Measurements from ENCODE around the gene CYP8B1.

CYP8B1 gene

DNA sequence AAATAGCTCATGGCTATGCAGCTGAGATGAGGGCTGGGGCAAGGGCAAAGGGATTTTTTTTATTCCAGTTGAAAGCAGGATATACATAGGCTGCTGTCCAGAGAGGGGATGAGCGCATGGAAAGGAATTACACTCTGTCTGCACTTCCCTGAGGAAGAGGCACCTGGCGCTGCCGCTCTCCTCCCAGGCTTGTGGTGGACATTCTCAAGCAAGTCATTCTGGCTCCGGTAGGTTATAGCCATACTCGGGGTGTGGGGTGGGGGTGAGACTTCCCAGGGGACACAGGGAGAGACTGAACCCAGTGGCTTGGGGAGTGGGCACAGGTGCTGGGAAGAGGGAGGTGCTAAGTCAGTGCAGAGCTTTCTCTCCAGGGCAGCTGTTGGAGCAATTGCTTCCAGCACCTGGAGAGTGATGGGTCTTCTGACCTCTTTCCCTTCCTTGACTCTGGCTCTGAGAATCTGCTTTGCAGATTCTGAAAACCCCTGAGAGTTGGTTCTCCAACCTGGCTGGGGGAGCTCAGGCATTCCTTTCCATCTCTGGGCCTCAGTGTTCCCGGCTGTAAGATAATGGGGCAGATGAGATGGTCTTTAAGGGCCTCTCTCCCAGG, 24.3 kb downstream of the CYP8B1 start:
- no peak for DNase-seq

DNA sequence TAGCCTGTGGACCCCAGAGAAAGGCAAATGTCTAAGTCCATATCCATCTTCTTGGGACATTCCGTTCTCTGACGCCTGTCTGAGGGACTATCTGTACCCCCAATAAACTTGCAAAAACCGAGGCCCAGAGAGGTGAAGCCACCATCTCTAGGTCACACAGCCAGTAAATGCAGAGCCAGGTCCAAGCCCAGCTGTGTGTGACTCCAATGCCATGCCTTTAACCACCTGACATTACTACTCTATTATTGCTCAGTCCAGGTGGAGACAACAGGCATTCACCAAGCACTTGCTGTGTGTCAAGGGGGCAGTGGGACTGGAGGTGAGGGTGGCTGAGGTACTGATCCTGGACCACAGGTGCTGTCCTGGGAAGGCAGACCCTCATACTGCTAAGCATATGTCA, 25.4 kb downstream of the CYP8B1 start:
- no peak for DNase-seq

DNA sequence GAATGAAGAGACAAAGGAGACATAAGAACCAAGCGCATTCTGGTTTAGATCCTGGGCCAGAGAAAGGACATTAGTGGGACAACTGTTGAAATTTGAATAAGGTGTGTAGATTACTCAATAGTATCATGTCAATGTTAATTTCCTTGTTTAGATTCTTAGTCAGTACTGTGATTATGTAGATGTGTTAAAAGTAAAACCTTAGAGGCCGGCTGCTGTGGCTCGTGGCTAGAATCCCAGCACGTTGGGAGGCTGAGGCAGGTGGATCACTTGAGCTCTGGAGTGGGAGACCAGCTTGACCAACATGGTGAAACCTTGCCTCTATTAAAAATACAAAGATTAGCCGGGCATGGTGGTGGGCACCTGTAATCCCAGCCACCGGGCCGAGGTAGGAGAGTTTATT, 26.7 kb downstream of the CYP8B1 start:
- no peak for DNase-seq

DNA sequence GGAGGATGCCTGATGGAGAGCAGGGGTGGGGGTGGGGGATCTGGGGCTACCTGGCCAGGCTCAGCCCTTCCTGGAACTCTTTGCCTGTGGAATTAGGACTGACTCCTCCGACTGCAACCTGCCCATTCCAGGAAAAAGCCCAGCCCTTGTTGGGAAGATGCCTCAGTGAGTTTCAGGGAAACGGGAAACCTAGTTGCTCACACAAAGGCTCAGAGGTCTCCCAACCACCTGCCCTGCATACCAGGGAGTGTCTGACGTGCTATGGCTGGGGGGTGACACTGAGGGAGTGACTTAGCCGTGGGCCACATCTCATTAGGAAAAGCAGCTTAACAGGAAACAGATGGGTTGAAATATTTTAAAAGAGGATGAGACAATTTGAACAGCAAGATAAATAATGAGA, 27.9 kb downstream of the CYP8B1 start:
- DNase-seq: no peak

DNA sequence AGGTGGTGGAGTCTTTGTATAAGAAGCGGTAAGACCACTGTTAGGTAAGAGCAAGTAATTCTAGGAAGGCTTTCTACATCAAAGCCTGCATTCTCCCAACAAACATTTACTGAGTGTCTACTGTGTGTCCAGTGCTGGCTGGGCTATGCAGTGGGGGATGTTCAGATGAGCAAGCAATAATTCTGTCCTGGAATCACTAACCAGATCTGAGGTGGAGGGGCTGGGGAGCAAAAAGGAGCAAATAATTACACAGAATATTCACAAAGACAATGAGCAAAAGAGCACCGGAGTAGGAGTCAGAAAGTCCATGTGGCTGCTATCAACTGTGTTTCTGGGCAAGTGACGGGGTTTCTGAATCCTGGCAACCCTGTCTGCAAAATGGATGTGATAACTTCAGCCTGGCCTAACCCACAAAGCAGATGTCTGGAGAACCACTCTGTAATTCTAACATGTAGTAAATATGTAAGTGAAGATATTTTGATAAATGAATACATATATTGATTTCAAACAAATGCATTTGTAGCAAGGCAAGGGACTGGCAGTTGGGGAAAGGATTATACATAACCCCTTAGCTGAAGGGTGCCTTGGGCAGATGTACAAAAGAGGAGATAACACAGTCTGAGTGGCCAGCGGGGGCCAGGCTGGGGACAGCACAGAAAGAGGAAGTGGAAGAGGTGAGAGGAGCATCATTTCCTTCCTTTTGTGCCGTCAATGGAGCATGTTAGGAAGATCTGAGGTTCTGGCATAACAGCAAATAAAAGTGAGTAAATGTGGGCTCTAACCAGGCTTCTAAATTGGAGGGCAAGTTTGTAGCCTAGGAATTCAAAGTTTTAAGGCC, 28.8 kb downstream of the CYP8B1 start:
- peak in 1 of 5 donors; percentile 29 for DNase-seq

GRCh38 chr3:42844815-42845214, 30.9 kb downstream of the CYP8B1 start:
- no peak for DNase-seq

GRCh38 chr3:42844412-42844713, 31.3 kb downstream of the CYP8B1 start:
- no peak for DNase-seq

- DNase-seq: no peak
Measured at GRCh38 chr3:42843713-42844411, 31.8 kb downstream of the CYP8B1 start.

DNA sequence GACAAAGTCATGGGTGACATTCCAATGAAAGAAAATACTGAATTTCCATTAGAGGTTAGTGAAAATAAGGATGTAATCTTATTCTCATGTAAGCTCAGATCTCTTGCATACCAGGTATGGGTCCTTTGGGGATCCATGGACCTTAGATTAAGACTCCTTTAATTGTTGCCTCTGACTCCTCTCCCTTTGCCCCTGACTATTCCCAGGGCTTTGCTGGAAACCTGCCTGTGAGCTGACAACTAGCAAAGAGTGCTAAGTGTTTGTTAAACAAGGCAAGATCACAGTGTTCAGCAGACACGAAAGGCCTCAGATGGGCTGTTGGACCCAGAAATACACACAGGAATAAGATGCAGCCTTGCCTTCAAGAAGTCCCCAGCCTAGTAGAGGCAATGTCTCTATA, 34.3 kb downstream of the CYP8B1 start:
- DNase-seq: no peak

GRCh38 chr3:42839616-42840015, 36.1 kb downstream of the CYP8B1 start:
- DNase-seq: peak in 3 of 5 donors; percentile 6 to 46 (median 14)

GRCh38 chr3:42838571-42838970, 37.1 kb downstream of the CYP8B1 start:
- no peak for DNase-seq

DNA sequence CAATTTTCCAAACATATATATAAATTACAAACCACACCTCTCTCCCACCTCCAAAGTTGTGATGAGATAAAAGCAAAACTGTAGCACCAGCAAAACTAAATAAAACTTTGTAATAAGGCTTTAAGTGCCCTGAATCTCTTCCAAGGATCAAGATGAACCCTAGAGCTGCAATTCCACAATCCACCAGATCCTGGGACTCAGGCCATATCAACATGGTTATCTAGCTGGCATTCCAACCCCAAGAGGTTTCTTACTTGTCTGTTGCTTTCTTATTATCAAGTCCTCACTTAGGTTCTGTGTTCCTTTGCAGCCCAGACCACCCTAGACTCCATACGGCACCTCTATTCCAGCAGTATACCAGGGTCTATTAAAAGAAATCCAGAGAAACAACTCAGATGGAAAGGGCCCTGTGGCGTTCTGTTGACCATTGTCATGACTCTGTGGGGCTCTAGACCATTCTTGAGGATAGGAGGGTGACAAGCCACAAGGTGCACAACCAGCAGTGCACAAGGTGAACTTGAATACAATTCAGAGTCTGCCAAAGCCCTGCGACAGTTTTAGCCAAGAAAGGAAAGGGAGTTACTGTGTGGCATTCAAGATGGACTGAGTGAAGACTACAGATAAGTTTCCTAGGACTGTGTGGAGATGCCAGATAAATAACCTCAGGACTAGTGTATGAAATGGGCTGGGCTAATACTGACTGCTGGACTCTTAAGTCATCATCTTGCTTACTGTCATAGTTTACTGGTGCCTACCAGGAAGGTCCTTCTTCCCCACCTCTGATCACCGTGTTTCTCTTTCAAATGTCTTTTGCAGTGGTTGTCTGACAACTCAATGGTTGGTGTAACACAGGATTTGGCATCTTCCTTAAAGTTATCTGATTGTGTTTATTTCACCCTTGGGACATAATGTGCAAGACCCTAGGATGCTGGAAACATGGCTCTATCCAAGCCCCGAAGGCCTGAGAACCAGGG, 39.2 kb downstream of the CYP8B1 start:
- DNase-seq: no peak

GRCh38 chr3:42831321-42831713, 44.4 kb downstream of the CYP8B1 start:
- DNase-seq: peak; percentile 30 to 79 (median 58)

DNA sequence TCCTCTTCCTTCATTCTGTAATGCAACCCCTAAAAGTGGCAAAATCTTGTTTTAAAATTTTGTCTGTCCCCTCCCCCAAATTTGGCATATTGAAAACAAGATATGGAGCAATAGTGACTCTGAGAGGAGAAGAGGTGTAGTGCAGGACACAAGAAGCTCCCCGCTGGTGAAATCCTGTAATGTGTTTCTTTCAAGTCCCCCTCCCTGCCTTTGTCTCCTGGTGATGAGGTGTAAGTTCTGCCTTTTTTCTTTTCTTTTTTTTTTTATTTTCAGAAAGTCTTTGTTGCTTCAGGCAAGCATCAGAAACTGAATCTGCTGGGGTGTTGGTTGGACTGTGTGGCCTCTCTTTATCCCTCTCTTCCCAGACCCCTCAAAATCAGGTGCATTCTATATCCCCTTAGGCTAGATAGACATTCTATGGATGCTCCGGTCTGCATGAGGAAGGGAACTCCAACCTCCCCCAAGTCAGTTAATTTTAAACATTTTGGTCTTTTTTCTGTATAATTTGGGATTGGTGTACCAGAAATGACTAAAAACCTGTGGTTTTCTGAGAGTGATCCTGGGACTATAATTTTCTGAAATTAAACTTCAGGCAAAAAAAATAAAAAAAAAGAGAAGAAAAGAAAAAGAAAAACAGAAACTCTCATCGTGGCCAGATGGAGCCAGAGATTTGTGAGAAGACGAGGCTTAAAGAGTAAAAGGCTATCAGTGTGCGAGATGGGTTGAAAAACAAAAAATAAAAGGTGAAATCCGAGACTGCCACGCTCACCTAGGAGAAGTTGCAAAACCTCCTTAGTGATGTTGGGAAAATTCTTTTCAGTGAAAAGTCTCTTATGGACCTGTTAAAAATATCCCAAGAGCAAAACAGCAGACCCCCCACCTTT, 45.0 kb downstream of the CYP8B1 start:
- DNase-seq: no peak

DNA sequence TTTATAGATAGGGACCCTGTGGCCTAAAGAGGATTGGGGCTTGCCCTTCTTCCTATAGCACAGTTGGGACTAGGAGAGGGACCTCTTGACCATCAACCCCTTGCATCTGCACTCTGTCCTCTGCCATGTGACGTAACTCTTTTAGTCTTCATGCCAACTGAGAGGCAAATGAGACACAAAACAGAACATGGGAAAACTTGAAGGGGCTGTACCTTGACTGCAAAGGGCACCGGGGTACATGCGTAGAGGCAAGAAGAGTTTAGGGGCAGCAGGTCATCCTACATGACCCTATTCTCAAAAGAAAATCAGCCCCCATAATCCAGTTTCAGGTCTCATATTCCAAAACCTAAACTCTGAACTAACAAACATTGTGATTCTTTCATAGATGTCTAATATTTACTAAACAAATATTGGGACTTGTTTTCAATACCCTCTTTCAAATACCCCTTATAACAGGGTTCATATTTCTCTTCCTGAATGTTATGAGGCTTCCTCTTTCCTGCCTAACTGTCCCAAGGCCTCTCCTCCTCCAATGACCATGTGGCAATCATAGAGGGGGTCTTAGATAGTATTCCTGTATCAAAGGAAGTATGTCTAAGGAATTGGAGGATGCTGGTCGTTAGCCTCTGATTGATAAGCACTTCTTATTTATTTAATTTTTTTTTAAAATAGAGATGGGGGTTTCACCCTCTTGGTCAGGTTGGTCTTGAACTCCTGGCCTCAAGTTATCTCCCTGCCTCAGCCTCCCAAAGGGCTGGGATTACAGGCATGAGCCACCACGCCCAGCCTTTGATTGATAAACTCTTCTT, 45.8 kb downstream of the CYP8B1 start:
- DNase-seq: no peak

DNA sequence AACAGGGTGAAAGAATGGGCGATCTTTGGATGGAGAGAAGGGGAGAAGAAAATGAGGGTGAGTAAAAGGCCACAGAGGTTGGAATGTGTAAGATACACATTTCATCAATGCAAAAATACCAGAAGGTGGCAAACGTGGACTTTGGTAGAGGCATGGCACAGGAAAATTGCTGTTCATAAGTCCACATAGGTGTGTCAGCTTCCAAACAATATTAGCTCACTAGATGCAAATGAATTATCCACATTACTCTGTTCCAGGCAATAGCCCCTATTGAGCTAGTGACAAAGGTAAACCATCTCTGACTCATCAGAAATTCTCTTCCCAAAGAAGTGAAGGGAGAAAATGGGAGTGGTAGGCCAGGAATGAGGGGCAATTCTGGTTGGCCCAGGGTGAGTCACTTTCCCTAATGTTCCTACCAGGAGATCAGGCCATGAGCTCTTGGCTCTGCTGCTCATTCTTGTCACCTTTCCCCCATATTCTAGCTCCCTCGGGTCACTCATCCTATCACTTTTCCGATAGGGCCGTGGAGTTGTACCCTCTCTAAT, 46.5 kb downstream of the CYP8B1 start:
- DNase-seq: no peak

GRCh38 chr3:42827654-42828053, 48.0 kb downstream of the CYP8B1 start:
- no peak for DNase-seq

GRCh38 chr3:42827023-42827422, 48.7 kb downstream of the CYP8B1 start:
- DNase-seq: no peak

GRCh38 chr3:42826141-42826540, 49.5 kb downstream of the CYP8B1 start:
- DNase-seq: no peak

DNA sequence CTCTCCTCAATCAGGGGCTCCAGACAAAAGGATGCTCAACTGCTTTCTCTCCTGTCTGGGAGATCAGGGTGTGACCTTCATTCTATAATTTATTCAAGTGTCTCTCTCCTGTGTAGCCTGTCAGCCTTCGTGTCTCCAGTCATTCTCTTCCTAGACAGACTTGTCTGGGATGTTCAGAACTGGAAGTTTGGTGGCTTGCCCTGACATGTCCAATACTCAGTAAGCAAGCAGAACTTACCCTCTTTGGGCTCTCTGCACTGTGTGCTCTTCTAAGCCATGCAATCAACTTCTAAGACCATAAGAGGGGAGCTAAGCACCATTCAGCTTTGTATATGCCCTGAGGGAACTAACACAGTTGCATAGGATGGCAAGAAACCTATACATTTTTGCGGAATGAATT, 52.3 kb downstream of the CYP8B1 start:
- no peak for DNase-seq

DNA sequence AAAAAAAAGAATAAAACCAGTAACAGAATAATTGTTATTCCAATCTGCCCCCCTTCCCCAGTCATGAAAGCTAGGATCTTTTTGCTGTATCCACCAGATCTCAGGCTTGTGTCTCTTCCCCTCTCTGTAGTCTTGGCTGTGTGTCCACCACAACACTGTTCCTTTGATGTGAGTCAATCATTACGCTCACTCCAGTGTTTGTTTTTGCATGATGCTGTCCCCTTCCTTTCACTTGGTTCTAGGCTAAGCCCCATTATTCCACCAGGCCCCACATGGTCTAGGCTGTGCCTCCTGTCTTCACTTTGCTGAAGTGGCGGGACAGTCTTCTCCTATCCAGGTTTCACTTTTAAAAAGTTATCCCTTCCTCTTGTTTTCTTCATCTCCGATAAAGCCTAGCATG, 52.9 kb downstream of the CYP8B1 start:
- DNase-seq: no peak

All from T-helper 1 cell (primary cell).